Endometrial microvascular endothelial cells (primary cell): Measurements from ENCODE around the gene SSPN. TPM values are rescaled to one million over a fixed set of nuclear protein-coding genes. Genes with fewer than 3 reads are reported as not detected.
"Not testable (repeated sequence)": the region's sequence is repeated elsewhere in the genome, so short reads cannot be mapped to it uniquely, and the experiment has no call there.

Experiments used
- in situ Hi-C: cut with HindIII; loops from 2 replicates; pipeline ENCODE4 v1.10.0; 2017; ENCODE audit warnings: low sequenced_read_pairs, low pct_unique_long_range_greater_than_20kb; ENCODE audit errors: inconsistent ontology term
- total RNA-seq: library from RNA; depleted of rRNA; stranded (reverse); fragments of >200 nt; gene quantifications from one replicate; pipeline ENCODE4 v1.2.3, GENCODE V29; 2015; ENCODE audit errors: inconsistent ontology term

SSPN gene
- total RNA-seq, 1 donor from 2014 or later = 0.56 TPM

DNA sequence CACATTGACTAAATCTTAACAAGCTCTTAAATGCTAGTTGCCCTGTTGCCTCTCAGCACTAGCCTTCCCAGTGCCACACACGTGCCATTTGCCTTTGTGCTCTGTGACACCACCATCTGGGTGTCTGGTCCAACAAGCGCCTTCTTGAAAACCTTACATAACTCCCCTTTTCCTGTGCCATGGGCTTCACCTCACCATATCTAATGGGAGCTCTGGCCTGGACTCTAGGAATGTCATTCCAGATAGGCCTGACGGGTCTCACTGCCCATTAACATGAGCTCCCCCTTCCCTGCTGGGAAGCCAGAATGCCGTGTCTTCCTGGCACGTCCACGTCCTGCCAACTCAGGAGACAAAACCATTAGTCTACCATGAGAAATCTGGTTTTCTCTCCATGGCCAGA, 24.4 kb downstream of the SSPN start:
- in situ Hi-C loops = no loop called here

DNA sequence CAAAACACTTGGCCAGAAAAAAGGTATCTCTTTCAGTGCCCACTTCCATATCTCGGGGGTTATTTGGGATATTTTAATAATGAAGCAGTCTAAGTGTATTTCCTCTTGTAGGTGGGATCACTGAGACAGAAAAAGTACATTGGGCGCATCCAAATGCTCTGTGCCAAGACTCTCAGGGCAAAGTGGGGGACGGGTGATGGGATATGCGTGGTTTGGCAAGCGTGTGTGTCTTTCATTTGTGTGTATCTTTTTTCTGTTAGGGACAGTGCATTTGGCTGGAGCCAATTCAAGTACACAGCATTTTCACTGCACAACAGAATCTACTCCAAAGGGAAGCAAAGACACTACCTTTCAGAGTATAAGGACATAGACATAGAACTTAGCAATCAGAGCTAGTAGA, 29.3 kb downstream of the SSPN start:
- in situ Hi-C loops = no loop called here

DNA sequence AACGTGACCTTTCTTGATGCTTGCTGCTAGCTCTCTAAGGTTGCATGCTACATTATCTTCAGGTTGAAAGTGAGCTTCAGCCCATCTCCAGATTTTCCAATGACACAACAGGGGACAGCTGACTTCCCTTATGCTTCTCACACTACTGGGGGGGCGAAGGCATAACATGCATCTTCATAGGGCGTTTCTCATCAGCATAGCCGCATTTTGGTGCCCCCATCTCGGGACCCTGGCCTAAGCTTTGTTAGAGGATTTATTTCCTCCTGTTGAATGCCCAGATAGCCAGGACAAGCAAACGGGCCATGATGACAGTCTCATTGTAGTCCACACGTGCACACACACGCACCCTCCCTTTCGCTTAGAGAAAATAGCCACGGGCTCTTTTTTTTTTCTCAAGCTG, 30.7 kb downstream of the SSPN start:
- in situ Hi-C loops = no loop called here

DNA sequence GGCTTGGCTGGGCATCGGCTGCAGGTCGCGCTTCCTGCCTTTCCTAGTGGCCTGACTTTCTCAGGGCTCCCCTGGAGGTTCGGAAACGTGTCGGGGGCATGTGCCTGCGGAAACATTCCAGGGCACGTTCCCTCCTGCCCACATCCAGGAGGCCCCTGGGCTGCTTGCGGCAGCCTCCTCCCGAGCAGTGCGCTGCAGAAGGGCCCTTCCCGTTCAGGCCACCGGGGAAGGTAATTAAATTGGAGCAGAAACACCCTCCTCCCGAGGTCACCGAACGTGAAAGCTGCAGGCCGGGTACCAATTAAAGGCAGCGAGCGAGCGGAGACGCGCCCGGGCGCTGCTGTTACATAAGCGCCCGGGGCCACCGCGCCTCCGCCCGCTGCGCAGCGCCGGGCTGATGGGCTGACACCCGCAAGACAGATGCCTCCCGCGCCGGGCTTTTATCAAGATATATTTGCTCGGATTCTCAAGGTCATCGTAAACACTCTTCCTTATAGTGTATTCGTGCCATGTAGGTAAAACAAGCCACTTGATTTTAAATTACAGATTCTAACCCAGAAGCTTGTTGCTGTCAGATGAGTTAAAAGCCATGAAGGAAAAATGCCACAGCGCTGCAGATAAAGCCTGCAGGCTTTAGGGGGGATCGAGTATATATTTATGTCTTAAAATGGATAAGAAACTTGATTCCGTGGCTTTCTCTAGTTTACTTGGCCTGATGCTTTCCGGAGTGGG, 31.4 kb downstream of the SSPN start:
- in situ Hi-C loops = no loop called here

DNA sequence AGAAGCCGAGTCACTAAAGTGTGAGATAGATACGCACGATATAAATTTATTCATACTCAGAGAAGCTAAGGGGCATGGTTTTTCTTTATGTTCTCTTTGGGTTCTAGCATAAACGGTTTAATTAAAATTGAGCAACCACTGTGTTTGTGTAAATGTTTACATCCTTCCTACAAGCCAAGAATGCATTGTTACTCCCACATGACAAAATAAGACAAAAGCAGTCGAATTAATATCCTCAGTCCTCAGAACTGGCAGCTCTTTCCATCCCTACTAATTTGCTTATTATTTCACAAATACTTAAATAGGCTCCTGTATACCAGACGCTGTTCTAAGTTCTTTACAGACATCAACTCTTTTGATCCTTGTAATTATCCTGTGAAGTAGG, 32.0 kb downstream of the SSPN start:
- in situ Hi-C loops = no loop called here

DNA sequence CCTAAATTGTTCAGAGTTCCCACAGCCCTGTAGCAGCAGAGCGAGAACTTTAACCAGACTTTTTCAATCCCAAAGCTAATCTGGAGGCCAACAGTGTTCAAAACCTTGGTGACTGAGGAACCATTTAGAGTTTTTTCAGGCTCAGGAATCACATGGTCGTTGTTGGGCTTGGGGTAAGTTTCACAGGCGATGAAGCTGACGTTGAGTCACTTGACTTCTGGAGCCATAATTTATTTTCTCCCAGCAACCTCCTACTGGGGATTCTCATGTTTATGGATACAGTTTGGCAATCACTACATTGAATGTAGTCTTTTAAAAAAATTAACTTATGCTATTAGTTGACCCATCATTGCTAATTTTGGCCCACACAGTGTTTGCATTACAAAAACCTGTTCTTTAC, 34.5 kb downstream of the SSPN start:
- in situ Hi-C loops = no loop called here

DNA sequence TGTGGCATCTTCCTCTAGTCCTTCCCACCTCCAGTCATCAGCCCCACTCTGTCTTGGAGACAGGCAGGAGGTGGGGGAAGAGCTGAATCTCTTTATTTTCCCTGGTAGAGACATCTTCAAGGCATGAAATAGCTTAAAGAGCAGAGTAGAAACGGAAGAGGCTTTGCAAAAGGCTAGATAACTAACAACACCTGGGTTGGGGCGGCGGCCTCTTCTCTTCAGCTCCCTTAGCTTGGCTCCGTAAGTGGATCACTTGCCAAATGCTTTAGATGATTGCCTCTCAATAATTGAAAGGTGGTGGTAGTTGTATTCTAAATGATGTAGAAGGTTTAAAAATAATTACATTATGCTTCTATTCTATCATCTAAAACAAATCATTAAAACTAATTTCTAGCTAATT, 36.1 kb downstream of the SSPN start:
- in situ Hi-C loops = no loop called here

DNA sequence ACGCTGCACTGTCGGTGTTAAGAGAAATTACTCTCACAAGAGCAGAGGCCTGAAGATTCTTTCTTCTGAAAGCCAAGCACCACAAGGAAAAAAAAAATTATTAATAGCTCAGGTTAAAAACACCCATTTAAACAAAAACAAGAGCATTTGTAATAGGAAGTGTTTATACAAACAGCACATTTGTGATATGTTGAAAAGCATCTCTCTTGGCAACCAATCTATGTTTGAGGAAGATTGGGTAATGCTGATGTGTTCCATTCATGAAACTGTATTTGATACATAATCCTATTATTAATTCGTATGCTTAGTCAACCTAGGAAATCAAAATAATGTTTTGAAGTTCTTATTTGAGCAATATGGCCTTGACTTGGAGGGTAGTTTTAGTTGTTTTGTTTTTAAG, 36.5 kb downstream of the SSPN start:
- in situ Hi-C loops = no loop called here

DNA sequence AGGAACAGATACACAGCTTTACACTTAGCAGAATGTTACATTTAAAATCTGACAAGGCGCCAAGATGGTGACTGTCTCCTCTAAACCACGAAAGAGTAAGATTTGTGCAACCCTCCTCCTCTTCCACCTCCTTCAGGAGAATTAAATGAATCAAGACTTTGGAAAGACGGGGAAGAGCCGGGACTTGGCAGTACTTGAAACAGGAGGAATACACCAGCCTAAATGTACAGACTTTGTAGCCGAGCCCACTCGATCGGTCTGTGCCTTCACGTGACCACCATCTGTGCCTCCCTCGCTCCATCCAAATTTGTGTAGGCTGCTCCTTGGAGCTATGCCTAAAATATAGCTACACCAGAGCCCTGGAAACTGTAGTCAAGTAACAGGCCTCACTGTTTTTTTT, 38.3 kb downstream of the SSPN start:
- in situ Hi-C loops = no loop called here

DNA sequence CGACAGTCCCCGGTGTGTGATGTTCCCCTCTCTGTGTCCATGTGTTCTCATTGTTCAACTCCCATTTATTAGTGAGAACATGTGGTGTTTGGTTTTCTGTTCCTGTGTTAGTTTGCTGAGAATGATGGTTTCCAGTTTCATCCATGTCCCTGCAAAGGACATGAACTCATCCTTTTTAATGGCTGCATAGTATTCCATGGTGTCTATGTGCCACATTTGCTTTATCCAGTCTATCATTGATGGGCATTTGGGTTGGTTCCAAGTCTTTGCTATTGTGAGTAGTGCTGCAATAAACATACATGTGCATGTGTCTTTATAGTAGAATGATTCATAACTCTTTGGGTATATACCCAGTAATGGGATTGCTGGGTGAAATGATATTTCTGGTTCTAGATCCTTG, 40.1 kb downstream of the SSPN start:
- in situ Hi-C loops = not testable (repeated sequence)

DNA sequence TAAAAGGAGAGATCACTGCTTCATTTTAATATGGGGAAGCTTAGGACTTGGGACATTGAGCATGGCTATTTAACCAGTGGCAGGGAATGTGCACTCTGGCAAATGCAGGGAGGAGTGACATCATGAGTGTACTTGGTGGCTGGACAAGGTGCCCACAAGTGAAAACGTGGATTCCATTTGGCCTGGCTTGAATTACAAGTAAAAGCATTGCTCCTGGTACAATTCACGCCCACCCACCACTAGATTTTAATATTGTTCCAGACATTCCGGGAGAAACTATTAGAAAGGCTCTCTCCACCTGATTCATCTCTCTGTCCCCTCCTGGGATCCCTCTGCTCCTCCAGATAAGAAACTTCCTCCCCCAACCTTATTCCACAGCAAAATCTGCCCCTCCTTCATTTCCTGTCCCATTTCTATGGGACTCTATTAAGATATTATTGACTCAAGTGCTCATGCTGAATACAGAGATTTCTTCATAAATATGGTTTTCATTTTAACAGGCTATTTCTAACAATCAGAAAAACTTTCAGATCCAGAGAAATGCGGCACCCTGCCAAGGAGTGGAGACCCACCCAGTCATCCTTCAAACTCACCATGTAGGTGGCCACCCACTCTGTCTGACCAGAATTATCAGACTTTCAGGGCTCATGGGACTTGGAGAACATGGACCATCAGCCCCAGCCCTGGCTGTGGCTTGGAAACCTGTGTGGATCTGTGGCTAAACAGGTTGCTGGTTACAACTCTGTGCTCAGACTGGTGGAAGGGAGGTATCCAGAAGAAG, 43.2 kb downstream of the SSPN start:
- in situ Hi-C loops = no loop called here

DNA sequence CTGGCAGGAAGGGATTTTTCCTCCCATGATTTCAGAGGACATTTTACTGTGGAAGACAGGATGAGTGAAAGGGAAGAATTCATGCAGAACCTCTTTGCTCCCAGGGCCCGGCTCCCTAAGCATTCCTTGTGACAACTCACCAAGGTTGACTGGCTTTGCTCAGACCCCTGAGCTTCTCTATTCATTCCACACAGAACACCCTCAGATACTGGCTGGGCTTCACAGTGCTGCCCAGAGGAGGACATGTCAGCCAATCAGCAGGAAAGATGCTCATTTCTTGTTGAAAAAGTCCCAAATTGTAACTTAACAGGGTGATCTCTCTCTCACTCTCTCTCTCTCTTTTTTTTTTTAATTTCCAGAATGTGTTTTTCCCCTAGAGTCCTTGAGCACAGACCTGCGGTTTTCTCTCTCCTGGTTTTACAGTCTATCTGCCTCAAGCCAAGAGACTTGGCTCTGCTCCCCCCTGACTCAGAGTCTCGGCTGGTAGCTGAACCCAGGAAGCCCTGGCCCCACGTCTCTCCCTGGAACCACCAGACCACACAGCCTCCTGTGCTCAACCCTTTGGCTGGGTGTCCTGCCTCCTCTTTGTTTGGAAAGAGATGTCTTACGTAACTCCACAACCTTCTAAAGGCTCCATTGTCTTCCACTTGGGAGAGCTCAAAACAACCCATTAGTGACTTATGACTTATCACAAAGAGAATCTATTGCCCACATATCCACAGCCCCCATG, 43.9 kb downstream of the SSPN start:
- in situ Hi-C loops = no loop called here

DNA sequence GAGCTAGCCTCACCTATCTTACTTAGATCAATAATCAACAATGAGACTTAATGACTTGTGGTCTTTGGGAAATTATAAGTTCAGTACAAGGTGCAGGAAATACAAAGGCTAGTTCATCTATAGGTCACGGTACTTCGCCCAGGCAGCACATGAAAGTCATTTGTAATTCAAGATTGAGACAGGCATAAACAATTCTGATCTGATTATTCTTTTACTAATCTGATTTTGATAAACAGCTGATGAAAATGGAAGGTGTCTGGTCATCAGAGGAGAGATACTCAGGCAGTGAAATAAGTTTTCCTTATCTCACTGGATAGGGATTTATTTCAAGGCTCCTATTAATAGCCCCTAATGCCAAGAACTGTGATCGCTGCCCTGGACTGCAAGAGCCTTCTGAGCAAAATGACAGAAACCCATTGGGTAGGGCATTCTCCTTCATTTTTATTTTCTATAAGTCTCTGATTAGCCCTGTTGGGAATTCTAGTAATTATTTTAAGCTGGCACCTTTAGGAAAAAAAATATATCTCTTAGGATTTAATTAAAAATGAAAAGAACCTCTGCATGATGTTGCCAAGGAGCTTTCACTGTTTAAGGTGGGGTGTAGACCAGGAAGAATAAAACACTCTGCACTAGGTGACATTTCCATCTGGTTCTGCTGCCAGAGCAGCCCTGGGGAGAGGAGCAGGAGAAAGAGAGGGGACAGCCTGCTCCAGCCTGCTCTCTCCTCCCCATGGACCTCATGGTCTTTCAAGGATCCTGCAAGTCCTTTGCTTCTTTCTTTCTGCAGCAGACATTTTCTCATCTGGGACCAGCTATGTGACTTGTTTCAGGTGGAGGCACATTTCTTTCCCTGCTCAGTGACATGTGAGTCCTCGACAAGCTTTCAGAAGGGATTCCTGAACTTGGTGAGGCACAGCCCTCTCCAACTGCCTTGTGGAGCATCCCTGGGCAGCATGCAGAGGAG, 44.8 kb downstream of the SSPN start:
- in situ Hi-C loops = no loop called here

DNA sequence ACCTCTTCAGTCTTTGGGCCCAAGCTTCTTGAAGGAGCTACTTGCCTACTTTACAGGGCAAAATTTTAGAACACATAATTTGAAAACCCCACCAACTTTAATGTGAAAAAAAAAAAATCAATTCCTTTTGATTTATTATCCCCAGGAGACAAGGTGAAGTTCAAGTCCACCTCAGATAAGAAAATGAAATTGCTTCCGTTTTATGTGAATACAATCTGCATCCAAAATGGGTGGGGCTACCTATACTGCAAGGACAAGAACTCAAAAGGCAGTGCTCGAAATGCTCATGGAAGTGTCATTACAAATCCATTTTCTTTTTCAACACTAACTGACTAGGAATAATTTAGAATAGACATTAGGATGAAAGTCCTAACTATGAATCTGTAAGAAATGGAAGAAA, 45.7 kb downstream of the SSPN start:
- in situ Hi-C loops = no loop called here

DNA sequence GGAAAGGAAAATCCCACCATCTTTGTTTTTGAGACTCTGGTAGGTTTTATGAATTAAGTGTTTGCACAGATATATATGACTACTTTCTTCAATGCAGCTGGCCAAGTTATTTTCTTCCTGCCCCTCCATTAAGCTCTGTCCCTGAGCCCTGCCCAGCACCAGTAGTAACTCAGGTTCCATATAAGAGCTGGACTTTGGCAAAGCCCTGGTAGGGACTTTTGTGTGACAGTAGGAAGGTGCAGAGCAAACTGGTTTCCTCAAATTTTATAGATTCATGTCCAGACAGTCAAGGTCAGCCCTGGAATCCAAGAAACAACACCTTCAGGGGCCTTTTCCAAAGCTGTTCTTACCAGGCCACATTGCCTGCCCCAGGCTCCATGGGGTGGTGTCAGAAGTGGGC, 47.3 kb downstream of the SSPN start:
- in situ Hi-C loops = no loop called here

DNA sequence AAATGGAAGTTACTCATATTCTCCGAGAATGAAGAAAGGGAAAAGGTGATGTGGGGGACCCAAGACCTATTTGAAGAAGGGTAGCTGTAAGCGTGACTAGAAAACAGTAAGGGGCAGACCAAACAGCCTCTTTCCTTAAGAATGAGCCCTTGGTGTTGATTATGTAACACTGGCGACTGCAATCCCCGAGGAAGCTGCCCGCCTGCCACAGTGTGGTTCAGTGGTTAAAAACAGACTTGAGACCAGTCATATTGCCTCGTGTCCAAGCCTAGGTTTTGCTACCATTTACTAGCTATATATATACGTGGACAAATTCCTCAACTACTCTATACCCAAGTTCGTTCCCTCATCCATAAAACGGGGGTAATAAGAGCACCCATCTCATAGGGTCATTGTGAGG, 49.1 kb downstream of the SSPN start:
- in situ Hi-C loops = no loop called here

DNA sequence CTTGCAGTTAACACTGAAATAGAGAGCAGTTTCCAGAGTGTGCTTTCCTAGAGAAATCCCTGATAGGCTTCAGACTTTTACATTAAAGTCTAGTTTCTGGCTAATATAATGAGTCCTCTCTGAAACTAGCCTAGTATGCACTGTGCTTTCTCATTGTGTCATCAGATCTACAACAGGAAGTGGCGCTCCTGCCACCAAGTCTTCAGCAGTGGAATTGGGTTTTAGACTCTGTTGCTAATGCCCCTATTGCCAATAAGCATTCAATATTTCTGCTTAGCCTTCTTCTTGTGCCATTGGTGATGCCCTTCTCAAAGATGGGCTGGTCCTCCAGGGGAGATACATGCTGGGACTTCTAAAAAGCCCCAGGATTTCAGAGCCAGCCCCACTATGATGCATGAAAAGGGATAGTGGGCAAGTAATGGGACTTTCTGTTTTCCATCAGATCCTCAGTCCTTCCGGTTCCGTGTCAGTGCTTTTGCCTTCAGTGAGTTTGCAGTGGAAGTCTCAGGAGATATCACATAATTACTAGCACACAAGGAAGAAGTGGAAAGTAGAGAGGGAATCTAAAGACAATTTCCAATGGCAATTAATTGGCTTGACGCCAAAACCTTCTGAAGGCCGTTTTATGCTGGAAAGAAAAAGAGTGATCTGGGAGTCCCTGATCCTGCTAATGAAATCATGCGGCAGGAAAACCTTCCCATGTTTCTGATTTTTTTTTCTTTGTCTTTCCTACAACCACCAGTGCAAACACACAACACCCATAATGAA, 50.0 kb downstream of the SSPN start:
- in situ Hi-C loops = no loop called here

DNA sequence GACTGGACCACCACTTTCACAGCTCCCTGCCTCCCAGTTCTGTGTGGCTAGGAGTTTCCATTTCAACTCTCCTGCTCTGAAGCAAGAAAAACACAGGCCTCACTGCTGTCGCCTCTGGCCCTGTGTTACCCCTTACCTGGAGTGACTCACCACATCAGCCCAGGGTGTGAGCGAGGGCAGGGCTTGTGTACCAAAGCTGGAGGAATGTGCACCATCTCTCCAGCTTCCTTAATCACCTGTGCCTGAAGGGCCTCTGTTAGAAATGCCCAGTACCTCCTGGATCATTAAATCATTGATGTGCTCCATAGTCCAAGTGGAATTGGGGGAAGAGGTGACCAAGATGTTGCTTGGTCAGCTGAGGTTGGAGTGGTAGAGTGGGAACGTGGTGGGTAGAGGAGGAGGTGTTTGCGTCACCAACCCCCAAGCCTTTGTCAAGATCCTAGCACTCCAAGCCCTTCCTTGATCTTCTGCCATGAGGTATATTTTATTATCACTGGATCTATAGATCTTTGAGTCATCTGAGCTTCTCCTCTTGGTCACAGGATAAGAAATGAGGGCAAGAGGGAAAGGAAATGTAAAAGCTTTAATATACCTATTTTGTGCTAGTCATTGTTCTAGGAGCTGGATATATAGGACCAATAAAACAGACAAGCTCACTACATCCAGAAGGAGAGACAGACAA, 51.3 kb downstream of the SSPN start:
- in situ Hi-C loops = no loop called here
